Measurements from ENCODE around the gene KIF23. TPM values are rescaled to one million over a fixed set of nuclear protein-coding genes. Genes with fewer than 3 reads are reported as not detected.

Gene KIF23
- total RNA-seq, 1 donor from 2014 or later: 1.3 TPM

- intact Hi-C loops (cut with DNase I): no loop called here
- no peaks in the 10 kb centered on the region for H3K9me3 ChIP-seq
- H3K4me1 ChIP-seq: no peaks in the 10 kb centered on the region
- no peak for ATAC-seq
- no peak for TF ChIP-seq CTCF (IDR thresholded peaks at IDR 0.05)
- H3K36me3 ChIP-seq: no peaks in the 10 kb centered on the region
- H3K27me3 ChIP-seq (ENCODE audit: low read depth): no peaks in the 10 kb centered on the region
- H3K4me3 ChIP-seq: no peak overlapping the region
- no peak overlapping the region for H3K27ac ChIP-seq
- DNase-seq: no peak
These were observed 28.3 kb upstream of the KIF23 start for GRCh38 chr15:69385831-69386230.

GRCh38 chr15:69386284-69386683 lies 27.9 kb upstream of the KIF23 start:
- Histone ChIP-seq H3K4me1 (no peaks in the 10 kb centered on the region), H3K27me3 (ENCODE audit: low read depth) (no peaks in the 10 kb centered on the region), H3K4me3 (no peak overlapping the region), H3K9me3 (no peaks in the 10 kb centered on the region), H3K36me3 (no peaks in the 10 kb centered on the region), H3K27ac (no peak overlapping the region)
- intact Hi-C loops (cut with DNase I): no loop called here
- no peak for TF ChIP-seq CTCF (IDR thresholded peaks at IDR 0.05)
- no peak for DNase-seq
- no peak for ATAC-seq

- H3K27ac ChIP-seq: no peak overlapping the region
- H3K9me3 ChIP-seq: no peaks in the 10 kb centered on the region
- no peaks in the 10 kb centered on the region for H3K4me1 ChIP-seq
- no peaks in the 10 kb centered on the region for H3K36me3 ChIP-seq
- ATAC-seq (no peak), DNase-seq (no peak)
- no peak for TF ChIP-seq CTCF (IDR thresholded peaks at IDR 0.05)
- no peak overlapping the region for H3K4me3 ChIP-seq
- H3K27me3 ChIP-seq (ENCODE audit: low read depth): no peaks in the 10 kb centered on the region
- intact Hi-C loops (cut with DNase I): no loop called here
These were observed 25.9 kb upstream of the KIF23 start for GRCh38 chr15:69388260-69388705.

- Histone ChIP-seq H3K27me3 (ENCODE audit: low read depth) (no peaks in the 10 kb centered on the region), H3K9me3 (no peaks in the 10 kb centered on the region), H3K4me3 (no peak overlapping the region), H3K36me3 (no peaks in the 10 kb centered on the region), H3K4me1 (peaks cover 4% of the 10 kb centered on the region), H3K27ac (no peak overlapping the region)
- ATAC-seq: no peak
- no peak for TF ChIP-seq CTCF (IDR thresholded peaks at IDR 0.05)
- DNase-seq: no peak
- intact Hi-C loops (cut with DNase I): no loop called here
These were observed 24.7 kb upstream of the KIF23 start for GRCh38 chr15:69389426-69389825.

GRCh38 chr15:69390575-69390974 lies 23.6 kb upstream of the KIF23 start:
- H3K36me3 ChIP-seq: no peaks in the 10 kb centered on the region
- ATAC-seq: no peak
- no peak overlapping the region for H3K27ac ChIP-seq
- no peaks in the 10 kb centered on the region for H3K9me3 ChIP-seq
- H3K27me3 ChIP-seq (ENCODE audit: low read depth): no peaks in the 10 kb centered on the region
- intact Hi-C loops (cut with DNase I): no loop called here
- no peak overlapping the region for H3K4me3 ChIP-seq
- no peak for DNase-seq
- TF ChIP-seq CTCF (IDR thresholded peaks at IDR 0.05): no peak
- H3K4me1 ChIP-seq: peaks cover 10% of the 10 kb centered on the region

Measured in lower lobe of right lung (tissue), 2 donors.